Ovary (tissue), 9 donors: Measurements from ENCODE around the gene E2F4. TPM values are rescaled to one million over a fixed set of nuclear protein-coding genes. Genes with fewer than 3 reads are reported as not detected.
A peak's percentile ranks its signal among the peaks of the same experiment; 100 is the strongest.

ENCODE experiments used
- DNase-seq, 5 donors: peaks; one replicate each; pipeline ENCODE4 v3.0.0-alpha.2; 2019 to 2020
- H3K27ac ChIP-seq, 2 donors: fragments of 200-600 bp; one replicate each; pipeline versions ENCODE4 v1.5.1 to v1.8.0; 2019 to 2022
- H3K27me3 ChIP-seq: fragments of 200-600 bp; one replicate; pipeline ENCODE4 v1.8.0; 2022
- H3K36me3 ChIP-seq: fragments of 200-600 bp; sonication (generic); one replicate; pipeline ENCODE4 v1.5.1; 2019
- H3K4me1 ChIP-seq: one replicate; pipeline ENCODE4 v1.8.1; 2013; ENCODE audit warnings: mild to moderate bottlenecking, moderate library complexity; ENCODE audit not compliant: insufficient read depth
- H3K4me3 ChIP-seq: fragments of 200-600 bp; sonication (generic); one replicate; pipeline ENCODE4 v1.5.1; 2017
- H3K9me3 ChIP-seq, 2 donors: fragments of 200-600 bp in 1 of 2; sonication (generic) in 1 of 2; one replicate each; pipeline versions ENCODE4 v1.5.1 to v1.8.1; 2013 to 2019; ENCODE audit warnings: mild to moderate bottlenecking in 1 of 2, moderate library complexity in 1 of 2
- CTCF ChIP-seq, 3 donors: fragments of 450-650 bp in 2 of 3; fragments of 200-600 bp in 1 of 3; IDR thresholded peaks; one replicate each; pipeline versions ENCODE4 v1.5.1 to v1.8.0; 2016 to 2022; ENCODE audit warnings: antibody characterized with exemption in 3 of 3, mild to moderate bottlenecking in 1 of 3
- EP300 ChIP-seq: sonication (generic); formaldehyde crosslinking; IDR thresholded peaks from one replicate; pipeline ENCODE4 v1.6.1; 2017; ENCODE audit warnings: antibody characterized with exemption
- POLR2A ChIP-seq: fragments of 450-650 bp; IDR thresholded peaks from one replicate; pipeline ENCODE4 v1.6.1; 2017; ENCODE audit warnings: antibody characterized with exemption, mild to moderate bottlenecking, moderate library complexity
- WGBS, 3 donors: extraction: QIAGEN DNeasy Blood & Tissue Kit in 1 of 3; methylation state at CpG; one replicate each; pipeline versions ENCODE4 v1.1.5 to v1.1.7; 2013 to 2017; 5-methylcytosine and 5-hydroxymethylcytosine counted together
- intact Hi-C, 4 donors: fragments of 100-400 bp; cut with DNase I; formaldehyde crosslinking; loops; one replicate each; pipeline versions ENCODE4 v1.11.0 to v1.15.1; 2022 to 2023
- polyA plus RNA-seq, 2 donors: library from polyadenylated mRNA; stranded (reverse); fragments of 200-250 nt in 1 of 2; fragments of 350-450 nt in 1 of 2; fragmentation: Illumina TruSeq in 1 of 2; extraction: RNeasy Lipid Tissue Mini Kit (QIAGEN cat#74804) in 1 of 2; gene quantifications; one replicate each; pipeline ENCODE4 v1.2.3, GENCODE V29; 2013 to 2014
- total RNA-seq, 7 donors: library from RNA; depleted of rRNA in 2 of 7; stranded (reverse); fragments of >200 nt in 2 of 7; fragmentation: NEBNext Ultra II Directional in 3 of 7; extraction: Animal tissue kit (Norgen Biotek cat#: 25700) in 3 of 7; gene quantifications; one replicate each; pipeline versions ENCODE4 v1.1.0 to v1.2.4, GENCODE V29; 2016 to 2023
- donor health status: DM: no; HTN: no; CAD: no; lungs with moderate emphysema.
- donor health status: DM: no; HTN: no; CAD: no.
- donor health status: Bipolar disorder and iron deficiency.
- donor health status: DM: yes; HTN: yes; CAD: no.
- donor health status: DM: no; HTN: no; CAD: no.
- donor health status: DM: yes; HTN: yes; CAD: no.

The E2F4 gene
- total and polyA plus RNA-seq, 9 donors = 17.6 to 75.7 (median 49.7) TPM

DNA sequence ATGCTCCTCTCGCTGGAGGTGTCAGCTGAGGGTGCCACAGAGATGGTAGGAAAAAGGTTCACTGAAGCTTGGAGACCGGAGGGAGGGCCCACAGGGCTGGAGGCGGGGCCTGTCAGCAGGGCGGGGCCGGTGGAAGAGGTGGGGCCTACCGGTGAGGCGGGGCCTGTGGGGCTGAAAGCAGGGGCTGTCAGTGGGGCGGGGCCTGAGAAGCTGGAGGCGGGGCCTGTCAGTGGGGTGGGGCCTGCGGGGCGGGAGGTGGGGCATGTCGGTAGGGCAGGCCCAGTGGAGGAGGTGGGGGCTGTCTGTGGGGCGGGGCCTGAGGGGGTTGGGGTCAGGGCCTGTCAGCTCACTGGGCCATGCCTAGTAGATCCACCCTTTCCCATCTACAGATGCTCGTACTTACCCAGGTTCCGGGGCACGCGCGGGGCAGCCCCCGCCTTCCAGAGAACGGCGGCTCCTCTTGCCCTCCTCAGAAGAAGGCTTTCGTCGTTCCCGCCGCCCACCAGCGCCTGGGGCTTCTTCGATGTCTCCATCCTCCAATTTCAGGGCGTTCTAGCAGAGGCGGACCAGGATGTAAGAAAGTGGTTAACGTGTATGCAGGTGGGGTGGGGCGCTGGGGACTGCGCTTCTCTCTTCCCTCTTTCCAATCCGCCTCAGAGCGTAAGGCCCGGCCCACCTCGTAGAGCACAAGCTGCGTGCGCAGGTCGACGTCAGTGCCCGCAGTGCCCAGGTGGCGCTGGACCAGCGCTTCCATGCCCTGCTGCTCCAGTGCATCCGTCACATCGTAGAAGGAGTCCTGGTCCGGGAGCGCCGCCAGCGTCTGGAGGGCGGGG lies 44.8 kb downstream of the E2F4 start:
- H3K27ac ChIP-seq = no peak overlapping the region
- H3K9me3 ChIP-seq = no peaks in the 10 kb centered on the region
- H3K36me3 ChIP-seq = no peaks in the 10 kb centered on the region
- H3K27me3 ChIP-seq = no peaks in the 10 kb centered on the region
- no peak for TF ChIP-seq POLR2A
- no peak for TF ChIP-seq CTCF (IDR thresholded peaks at IDR 0.05)
- no peak overlapping the region for H3K4me3 ChIP-seq
- 74 to 78% (median 76%) methylated on average over 47 to 50 of the region's 50 CpGs for WGBS, 3 donors
- peak in 3 of 5 donors; percentile 48 to 70 (median 55) for DNase-seq
- peaks cover 3% of the 10 kb centered on the region for H3K4me1 ChIP-seq
- intact Hi-C loops = no loop called here

DNA sequence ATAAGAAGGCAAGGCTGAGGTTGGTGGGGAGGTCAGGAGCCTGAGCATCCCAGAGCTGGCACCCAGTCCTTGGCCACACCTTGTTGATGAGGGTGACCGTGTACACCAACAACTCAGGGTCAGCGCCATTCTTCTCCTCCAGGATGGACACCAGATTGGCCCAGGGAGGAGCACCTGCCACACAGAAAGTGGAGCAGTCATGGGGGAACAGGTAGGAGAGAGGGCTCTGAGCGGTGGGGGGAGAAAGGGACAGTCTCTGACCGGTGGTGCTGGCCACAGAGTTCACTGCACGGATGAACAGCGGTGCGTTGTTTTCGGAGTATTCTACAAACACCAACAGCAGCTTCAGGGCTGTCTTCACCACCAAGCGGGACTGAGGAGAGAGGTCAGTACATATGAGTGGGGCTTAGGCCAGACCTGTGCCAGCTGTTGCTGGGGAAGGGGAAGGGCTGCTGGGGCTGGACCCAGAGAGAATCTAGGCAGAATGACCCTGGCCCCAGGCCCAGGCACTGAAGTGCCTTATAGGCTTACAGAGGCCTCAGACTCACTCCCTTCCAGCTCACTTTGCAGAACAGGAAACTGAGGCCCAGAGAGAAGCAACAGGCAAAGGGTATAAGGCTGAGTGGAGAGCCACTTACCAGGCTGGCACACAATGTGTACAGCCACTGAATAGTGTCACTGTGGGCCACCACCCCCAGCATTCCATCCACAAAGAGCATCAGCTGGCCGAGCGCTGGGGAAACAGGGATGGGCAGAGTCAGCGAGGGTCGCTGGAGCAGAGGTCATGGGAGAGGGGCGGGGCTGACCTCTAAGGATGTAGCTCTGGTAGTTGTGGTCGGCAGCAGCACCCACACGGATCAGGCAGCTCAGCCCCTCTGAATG lies 45.7 kb downstream of the E2F4 start:
- 66 to 72% (median 72%) methylated on average over 16 of the region's 16 CpGs for WGBS, 3 donors

DNA sequence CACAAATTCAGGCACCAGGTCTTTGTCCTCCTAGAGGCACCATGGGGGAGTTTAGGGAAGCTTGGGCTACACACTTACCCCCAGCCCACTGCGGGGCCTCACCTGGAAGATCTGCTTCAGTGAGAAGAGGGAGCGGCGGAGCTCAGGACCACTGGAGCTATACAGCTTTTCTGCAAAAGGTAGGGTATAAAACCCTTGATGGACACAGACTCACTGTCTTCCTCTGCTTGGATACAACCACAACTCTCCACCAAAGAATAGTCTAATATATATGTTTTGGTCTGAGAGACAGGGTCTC lies 46.3 kb downstream of the E2F4 start:
- H3K36me3 ChIP-seq = no peaks in the 10 kb centered on the region
- H3K4me3 ChIP-seq = no peak overlapping the region
- no peaks in the 10 kb centered on the region for H3K27me3 ChIP-seq
- DNase-seq = no peak
- no peak overlapping the region for H3K27ac ChIP-seq
- H3K4me1 ChIP-seq = peaks cover 3% of the 10 kb centered on the region
- TF ChIP-seq POLR2A (no peak), CTCF (IDR thresholded peaks at IDR 0.05) (no peak), EP300 (no peak)
- WGBS, 3 donors = 91 to 98% (median 94%) methylated on average over 3 of the region's 3 CpGs
- intact Hi-C loops = no loop called here
- no peaks in the 10 kb centered on the region for H3K9me3 ChIP-seq

More for the DNA sequence above, 45.7 kb downstream of the E2F4 start:
- intact Hi-C loops = no loop called here
- Histone ChIP-seq H3K27ac (no peak overlapping the region), H3K27me3 (no peaks in the 10 kb centered on the region), H3K4me3 (no peak overlapping the region), H3K36me3 (no peaks in the 10 kb centered on the region), H3K9me3 (no peaks in the 10 kb centered on the region), H3K4me1 (peaks cover 3% of the 10 kb centered on the region)
- no peak for TF ChIP-seq CTCF (IDR thresholded peaks at IDR 0.05)
- no peak for TF ChIP-seq POLR2A
- no peak for TF ChIP-seq EP300
- no peak for DNase-seq

DNA sequence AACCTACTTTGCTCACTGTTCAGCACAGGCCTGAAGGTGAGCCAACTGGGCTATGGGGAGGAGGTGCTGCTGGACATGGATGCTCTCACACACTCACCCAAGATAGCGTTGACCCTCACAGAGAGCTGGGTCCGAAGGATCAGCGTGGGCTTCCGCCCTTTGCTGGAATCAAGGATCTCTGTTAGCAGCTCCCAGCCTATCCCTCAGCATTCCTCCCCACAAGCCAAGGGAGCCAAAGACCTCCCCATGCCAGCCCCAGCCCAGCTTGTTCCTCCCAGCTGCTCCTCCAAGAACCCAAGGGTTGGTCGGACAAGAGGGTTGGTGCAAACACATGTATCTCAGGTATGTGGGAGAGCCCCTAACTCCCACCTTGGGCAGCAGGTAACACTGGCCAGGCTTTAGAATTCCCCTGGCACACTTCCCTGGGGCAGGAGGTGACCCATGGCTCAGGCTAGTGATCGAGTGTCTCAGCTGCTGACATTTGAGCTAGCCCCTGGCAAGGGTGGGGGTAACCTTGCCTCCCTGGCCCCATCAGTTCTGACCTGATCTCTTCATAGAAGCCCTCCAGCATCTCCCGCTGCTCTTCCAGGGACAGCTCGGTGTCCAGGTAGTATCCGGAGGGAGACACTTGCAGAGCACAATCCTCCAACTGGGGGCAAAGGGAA lies 47.0 kb downstream of the E2F4 start:
- Histone ChIP-seq H3K36me3 (no peaks in the 10 kb centered on the region), H3K4me3 (no peak overlapping the region), H3K27ac (no peak overlapping the region), H3K9me3 (no peaks in the 10 kb centered on the region), H3K4me1 (peaks cover 3% of the 10 kb centered on the region), H3K27me3 (no peaks in the 10 kb centered on the region)
- intact Hi-C loops = no loop called here
- WGBS, 3 donors = 80 to 92% (median 84%) methylated on average over 9 of the region's 9 CpGs
- no peak for DNase-seq
- TF ChIP-seq CTCF (IDR thresholded peaks at IDR 0.05) (no peak), POLR2A (no peak), EP300 (no peak)
